GM19438 (cell line): ENCODE data around the gene ALDH1B1.
"Not testable (repeated sequence)": the region's sequence is repeated elsewhere in the genome, so short reads cannot be mapped to it uniquely, and the experiment has no call there.

Experiments used
- ATAC-seq: cut with Tn5 transposase; IDR thresholded peaks from one replicate; pipeline ENCODE4 v1.9.1; 2021; ENCODE audit warnings: low read depth; ENCODE audit not compliant: unreplicated experiment

Gene ALDH1B1

DNA sequence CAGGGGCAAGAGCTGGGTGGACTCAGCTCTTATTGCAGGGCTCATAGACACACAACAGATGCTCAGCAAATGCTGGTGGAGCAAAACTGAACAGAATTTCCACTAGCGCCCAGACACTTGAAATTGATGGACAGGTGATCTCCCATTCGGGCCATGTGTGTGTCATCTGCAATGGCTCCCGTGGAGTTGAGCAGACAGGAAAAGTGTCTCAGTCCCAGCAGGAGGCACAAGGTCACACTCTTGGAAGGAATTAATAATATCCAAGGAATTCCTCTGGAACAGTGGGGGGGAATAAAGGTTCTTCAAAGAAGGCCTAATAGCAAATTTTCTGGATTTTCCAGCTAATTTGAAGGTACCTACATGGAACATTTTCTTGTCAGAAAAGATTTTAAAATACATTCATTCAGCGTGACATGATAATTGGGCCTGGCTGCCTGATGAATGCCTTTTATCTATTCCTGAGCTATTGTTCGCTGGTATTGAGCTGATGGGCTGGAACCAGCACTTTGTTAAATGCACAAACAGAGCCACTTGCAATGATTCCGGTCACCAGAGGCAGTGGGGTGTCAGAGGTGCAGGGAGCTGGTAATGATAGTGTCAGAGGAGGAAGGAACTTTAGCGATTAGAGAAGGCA lies 31.5 kb upstream of the ALDH1B1 start:
- no peak for ATAC-seq

DNA sequence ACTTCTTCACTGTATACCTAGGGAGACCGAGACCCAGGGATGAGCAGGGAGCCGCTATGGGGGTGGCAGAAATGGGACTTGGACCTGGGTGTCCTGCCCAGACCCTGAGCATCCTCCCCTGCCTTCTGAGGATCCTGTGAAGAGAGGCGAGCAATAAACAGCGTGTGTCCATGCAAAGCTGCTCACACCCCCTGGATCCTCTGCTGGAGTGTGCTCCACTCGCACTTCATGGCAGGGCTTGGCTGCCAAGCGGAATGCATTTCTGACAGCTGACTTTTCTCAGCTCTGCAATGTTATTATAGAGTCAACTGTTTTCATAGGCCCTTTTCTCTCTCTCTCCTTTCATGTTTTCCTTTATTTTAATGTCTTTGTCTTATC lies 31.0 kb upstream of the ALDH1B1 start:
- no peak for ATAC-seq

DNA sequence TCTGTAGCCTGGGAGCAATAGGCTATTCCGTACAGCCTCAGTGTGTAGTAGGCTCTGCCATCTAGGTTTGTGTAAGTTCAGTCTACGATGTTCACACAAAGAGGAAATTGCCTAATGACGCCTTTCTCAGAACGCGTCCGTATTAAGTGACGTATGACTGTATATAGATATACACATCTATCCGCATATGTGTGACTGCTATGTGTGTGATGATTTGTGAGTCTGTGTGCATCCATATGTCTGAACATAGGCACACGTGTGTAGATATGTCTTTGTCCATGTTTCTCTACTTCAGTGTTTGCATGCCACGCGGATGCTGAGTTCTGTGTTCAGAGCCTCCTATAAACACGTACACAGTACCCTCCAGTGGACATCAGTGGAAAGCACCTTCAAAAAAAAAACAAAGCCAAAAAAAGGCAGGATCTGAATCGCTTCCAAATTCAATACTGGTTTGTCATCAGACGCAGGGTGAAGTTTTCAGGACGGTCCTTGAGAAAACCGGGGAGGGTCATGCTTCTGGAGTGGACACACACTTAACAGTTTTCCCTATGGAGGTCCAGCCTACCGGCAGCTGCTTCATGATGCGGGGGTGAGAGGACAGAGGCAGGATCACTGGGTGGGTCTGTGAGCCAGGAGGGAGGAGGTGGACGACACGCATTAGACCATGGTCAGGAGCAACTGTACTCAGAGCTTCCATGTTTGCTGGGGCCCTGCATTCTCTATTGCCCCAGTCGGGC lies 29.5 kb upstream of the ALDH1B1 start:
- no peak for ATAC-seq

DNA sequence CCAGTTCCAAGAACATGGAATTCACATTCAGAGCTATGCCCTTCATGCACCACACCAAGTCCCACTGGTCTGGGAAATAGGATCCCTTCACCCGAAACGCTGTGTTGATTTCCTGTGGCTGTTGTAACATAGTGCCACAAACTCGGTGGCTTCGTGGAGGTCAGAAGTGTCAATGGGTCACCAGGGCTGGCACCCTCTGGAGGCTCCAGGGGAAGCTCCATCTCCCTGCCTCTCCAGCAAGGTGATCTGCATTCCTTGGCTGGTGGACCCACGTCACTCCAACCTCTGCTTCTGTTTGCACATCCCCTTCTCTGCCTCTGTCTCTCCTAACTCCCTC lies 28.9 kb upstream of the ALDH1B1 start:
- ATAC-seq, result no peak

DNA sequence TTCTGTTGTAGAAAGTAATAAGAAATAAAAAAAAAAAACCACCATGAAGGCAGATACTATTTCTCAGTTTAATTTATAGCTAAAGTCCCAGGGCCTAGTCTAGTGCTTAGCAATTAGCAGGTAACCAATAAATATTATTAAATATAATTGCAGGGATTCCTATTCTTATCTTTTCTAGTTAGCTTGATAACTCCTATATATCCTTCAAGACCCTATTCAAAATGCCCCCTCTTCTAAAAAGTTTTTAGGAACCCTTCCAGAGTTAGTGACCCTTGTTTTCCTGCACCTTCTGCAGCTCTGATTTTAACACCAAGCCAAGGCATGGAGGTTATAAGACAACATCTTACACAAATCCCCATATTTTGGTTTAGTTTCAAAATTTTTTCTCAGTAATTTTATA lies 24.6 kb upstream of the ALDH1B1 start:
- ATAC-seq, result no peak

DNA sequence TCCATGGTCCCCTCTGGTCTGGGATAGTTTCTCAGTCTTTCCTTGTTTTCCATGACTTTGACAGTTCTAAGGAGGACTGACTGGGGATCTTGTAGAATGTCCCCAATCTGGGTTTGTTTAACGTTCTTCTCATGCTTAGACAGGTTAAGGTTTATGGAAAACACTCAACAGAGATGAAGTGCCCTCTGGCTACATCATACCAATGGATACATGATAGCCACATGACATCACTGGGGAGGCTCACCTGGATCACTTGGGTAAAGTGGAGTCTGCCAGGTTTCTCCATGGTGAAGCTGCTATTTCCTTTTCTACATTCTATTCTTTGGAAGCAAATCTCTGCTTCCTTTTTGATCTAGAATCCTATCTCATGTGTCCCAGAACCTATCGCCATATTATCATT lies 23.8 kb upstream of the ALDH1B1 start:
- no peak for ATAC-seq

DNA sequence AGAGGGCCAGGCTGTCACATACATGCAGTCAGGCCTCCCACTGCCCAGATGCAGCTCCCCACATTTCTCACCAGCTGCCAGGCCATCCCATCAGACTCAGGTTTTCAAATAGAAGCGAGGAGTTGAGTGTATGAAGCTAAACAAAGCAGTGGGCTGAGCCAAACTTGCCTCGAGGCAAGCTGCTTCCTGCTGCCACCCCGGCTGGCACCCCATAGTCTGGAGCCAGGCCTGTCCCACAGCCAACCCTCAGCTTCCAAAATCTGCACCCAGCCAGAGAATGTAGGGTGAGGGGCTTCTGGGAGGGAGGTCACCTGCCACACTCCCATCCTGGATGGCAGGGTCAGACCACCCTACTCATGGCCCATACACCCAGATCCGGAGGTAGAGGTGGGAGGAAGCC lies 22.3 kb upstream of the ALDH1B1 start:
- ATAC-seq, result no peak

DNA sequence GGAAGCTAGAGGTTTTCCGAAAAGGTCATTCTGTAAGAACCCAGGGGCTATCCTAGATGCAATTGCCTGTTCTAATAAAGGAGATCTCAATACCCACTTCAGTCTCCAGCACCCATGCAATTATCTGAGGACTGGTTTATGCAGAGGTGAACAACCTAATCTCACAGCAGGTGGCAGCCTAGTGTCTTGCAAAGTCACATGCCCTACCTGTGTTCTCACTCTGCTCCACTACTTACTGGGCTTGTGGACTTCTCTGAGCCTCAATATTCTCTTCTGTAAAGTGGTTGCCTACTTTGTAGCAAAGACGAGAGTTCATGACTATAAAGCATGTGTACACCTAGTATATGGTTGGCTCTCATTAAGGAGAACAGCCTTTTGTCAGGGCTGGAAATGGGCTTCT lies 21.0 kb upstream of the ALDH1B1 start:
- ATAC-seq, result no peak

DNA sequence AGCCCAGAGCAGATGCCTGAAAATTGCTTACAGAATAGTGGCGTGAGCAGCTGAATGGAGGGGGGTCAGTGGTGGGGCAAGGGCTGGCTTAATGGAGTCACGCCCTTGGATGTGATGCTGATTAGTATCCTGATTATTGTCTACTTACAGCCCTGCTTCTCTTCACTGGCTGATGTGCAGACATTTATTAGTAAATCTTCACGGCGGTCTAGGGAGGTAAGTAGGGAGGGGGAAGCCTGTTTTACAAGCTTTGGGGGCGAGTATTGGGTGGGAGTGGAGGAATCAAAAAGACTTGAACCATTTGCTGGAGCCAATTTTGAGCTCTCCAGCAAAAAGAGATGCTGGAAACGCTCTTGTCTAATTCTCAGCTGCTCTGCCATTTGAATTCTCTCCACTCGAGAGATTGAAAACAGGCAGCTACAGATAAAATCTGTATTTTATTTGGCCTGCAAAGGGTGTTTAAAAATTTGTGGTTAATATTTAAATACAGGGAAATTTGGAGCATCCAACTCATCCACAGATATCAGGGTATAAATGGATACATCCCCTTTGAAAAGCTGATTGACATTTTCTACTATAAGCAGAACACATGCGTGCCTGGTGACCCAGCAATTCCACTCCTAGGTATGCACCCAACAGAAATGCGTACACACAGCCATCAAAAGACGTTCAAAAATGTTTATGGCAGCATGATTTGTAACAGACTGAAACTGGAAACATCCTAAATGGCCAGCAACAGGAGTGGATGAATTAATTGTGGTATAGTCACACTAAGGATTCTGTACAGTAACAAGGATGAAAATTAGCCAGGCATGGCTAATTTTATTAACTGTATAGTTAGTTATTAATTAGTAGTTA lies 19.5 kb upstream of the ALDH1B1 start:
- no peak for ATAC-seq

DNA sequence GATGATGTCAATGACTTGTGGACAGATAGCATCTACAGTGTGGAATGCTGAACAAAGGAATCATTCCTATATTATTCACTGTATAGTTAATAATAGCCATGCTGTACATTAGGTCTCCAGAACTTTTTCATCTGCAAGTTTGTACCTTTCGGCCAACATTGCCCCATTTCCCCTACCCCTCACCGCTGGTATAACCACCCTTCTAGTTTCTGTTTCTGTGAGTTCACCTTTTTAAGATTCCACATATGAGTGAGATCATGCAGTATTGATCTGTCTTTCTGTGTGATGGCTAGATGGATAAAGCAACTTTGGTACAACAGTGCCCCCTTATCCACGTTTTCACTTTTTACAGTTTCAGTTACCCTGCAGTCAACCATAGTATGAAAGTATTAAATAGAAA lies 18.8 kb upstream of the ALDH1B1 start:
- no peak for ATAC-seq

DNA sequence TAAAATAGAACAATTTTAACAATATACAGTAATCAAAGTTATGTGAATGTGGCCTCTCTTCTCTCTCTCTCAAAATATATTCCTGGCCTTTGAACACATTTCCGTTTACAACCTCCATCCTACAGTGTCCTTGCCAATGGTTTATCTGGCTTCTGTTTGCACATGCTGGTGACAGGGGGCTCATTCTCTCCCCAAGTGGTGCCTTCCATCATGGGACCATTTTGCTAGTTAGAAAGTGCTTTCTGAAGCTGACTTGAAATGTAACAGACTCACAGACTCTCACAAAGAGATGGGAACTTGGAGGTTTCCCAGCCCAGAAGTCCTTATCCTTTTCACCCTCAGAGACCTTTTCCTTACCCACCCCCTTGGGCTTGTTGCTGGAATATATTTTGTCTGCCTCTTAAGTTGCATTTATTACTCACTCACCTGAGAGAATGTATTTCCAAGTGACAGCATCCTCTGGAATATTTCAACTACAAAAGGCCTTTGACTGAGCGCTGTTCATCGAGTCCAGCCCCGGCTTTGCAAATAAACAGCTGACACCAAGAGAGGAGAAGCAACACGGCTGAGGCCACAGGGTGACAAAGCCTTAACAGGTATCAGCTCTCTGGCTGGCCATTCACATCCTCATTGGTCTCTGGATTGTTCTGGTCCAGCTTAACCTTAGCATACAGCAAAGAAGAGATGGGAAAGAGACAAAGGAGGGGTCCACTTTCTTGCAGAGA lies 17.5 kb upstream of the ALDH1B1 start:
- no peak for ATAC-seq

DNA sequence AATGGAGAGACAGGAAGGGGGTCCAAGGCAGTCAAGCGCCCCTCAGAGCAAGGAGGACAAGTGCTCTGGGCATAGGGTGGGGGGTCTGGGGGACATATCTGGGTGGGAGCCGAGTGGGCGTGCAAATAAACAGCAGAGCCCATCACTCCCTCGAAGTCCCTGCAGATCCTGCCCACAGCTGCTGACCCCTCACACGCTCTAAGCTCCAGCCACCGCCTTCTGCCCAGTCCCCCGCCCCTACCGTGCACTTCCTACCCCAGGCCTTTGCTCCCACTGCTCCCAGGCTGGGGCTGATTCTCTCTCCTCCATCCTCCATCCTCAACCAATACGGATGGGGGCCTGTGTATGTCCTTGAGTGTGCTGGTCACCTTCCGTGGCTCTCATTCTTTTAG lies 16.9 kb upstream of the ALDH1B1 start:
- no peak for ATAC-seq

DNA sequence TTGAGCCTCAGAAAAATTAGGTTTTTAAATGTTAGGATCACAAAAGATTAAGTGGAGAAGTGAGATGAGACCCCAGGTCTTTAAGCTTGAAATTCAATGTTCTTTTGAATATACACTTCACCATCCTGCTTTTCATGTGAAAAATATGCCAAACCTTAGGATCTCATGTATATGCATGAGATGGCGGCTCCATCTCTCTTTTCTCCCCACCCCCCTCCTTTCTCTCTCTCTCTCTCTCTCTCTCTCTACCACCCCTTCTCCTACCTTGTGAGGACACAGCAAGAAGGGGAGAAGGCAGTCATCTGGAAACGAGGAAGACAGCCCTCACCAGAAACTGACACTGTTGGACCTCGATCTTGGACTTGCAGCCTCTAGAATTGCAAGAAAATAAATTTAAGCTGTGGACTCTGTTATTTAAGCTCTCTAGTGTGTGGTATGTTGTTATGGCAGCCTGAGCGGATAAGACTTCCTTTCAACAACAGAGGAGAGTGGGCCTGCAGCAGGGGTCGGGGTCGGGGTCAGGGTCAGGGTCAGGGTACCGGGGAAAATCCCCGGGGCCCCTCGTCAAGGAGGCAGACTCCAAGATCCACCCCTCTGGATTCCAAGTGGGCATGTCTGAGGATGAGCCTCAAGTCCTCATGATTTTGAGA lies 16.4 kb upstream of the ALDH1B1 start:
- no peak for ATAC-seq

DNA sequence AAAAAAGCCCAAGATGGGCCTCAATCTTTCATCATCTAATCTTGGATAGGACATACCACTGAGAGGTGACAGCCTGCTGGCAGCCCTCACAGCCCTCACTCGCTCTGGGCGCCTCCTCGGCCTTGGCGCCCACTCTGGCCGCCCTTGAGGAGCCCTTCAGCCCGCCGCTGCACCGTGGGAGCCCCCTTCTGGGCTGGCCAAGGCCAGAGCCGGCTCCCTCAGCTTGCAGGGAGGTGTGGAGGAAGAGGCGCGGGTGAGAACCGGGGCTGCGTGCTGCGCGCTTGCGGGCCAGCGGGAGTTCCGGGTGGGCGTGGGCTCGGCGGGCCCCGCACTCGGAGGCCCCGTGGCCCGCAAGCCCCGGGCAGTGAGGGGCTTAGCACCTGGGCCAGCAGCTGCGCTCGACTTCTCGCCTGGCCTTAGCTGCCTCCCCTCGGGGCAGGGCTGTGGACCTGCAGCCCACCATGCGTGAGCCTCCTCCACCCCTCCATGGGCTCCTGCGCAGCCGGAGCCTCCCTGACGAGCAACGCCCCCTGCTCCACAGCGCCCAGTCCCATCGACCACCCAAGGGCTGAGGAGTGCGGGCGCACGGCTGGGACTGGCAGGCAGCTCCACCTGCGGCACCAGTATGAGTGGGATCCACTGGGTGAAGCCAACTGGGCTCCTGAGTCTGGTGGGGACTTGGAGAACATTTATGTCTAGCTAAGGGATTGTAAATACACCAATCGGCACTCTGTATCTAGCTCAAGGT lies 15.0 kb upstream of the ALDH1B1 start:
- not testable (repeated sequence) for ATAC-seq

DNA sequence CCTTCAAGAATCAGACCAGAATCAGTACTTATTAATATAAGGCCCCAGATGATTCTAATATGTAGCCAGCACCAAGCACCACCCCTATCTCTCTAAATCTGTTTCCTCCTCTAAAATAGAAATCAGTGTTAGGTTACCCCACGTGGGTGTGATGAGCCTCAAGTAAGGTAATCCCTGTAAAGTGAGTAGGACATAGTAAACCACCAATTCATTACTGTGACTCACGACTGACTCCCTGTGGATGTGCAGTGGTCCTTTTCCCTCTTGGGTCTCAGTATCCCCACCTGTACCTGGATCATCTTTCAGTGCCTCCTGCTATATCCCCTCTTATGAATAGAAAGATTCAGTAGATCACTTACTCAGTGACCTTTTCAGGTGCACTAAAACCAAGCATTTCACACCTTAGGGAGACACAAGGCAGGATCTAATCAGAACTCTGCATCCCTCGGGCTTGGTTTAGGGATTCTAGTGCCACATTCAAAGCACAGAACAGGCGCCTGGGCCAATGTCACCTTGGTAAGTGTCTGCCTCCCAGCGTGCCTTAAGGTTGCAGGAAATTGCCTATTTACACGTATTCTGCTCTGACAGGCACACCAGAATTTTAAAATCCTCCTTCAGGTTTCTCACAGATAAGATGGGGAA lies 12.2 kb upstream of the ALDH1B1 start:
- no peak for ATAC-seq

DNA sequence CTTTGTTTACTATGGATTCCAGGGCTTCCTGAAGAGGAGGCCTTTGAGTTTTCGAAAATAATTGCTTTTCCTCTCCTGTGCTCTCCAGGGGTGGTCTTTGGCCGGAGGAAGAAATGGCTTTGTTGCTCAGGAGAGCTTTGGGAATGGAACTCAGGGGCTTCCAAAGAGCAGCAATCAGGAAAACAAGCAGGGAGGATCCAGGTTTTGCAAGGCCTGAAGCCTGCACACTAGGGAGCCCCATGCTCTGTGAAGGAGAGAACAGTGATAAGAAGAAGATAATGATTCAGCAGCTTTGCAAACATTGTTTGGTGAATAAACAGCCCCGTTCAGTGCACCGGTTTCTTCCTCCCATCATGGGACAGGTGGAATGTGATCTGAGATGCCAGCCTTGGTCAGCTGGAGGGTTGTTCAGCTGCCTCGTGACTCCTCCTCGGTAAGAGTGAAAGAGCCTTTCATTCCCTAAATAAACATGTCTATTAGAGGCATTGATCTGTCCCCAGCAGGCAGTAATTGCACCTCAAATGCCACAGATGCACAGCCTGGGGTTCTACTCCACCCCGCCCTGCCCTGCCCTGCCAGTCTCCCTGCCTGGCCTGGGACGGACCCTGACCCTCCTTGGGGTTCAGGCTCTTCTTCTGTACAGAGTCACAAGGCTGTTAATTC lies 11.5 kb upstream of the ALDH1B1 start:
- ATAC-seq, result no peak

DNA sequence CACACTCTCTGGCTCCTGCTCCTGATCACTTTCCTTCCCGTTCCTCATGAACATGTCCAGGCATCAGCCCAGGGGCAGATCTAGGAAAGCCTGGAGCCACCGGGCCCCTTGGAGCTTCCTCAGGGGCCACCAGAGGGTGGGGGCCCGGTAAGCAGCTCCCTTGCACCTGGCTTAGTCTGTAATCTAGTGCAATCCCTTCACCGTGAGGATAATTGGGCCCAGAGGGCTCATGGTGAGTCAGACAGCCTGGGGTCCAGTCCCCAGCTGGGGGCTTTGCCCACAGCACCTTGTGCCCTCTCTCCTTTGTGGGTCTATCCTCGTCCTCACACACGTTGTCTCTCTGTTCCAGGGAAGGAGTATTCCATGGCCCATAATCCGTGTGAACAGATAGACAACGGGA lies 10.4 kb upstream of the ALDH1B1 start:
- ATAC-seq, result no peak

DNA sequence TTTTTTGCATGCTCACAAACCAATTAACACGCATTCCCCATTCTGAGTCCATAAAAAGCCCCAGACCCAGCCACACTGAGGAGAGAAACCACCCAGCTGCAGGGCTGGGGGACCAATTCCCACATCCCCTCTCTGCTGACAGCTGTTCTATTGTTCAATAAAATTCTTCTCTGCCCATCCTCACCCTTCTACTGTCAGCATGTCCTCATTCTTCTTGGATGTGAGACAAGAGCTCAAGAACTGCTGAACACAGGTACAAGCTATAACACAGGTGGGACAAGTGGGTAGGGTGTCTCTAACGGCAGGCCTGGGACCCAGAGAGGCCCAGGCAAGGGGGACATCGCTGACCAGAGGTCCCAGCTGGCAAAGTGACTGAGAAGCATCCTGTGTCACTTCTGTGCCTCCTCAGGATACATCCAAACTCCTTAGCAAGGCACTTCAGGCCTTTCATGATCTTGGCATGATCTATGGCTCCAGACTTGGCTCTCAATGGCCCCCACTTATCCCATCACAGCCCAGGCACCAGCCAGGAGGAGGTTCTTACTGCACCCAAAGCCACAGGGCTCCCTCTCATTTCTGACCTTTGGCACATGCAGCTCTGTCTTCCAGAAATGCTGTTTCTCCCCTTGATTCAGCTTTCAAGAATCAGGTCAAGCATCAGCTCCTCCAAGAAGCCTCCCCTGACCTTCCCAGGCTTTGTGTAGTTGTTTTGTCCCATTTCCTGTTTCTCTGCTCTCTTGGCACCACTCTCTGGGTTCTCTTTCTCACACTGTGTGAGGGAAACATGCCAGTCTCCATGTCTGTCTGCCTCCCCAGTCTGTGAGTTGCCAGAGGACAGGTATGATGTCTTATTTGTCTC lies 7.3 kb upstream of the ALDH1B1 start:
- ATAC-seq, result no peak
